A673 (cell line): ENCODE data around the gene IPCEF1. TPM values are rescaled to one million over a fixed set of nuclear protein-coding genes. Genes with fewer than 3 reads are reported as not detected.

Experiments used
- BruUV-seq: library from RNA; stranded (reverse); fragments of 400-500 nt; replicated peaks from 2 replicates; lab custom pipeline; 2021; lab: Mats Ljungman, UMichigan
- CTCF ChIA-PET: fragments of 300-600 bp; sonication (Branson Sonifier 250); formaldehyde crosslinking; loops from one replicate; lab custom pipeline; 2022; ENCODE audit warnings: antibody characterized with exemption; lab: Charles Lee
- POLR2A ChIA-PET: fragments of 300-600 bp; sonication (Branson Sonifier 250); formaldehyde crosslinking; loops from one replicate; lab custom pipeline; 2022; ENCODE audit warnings: antibody characterized with exemption; ENCODE audit not compliant: low non-redundant PET; lab: Charles Lee
- DNase-seq: peaks from one replicate; pipeline ENCODE4 v3.0.0-alpha.2; 2015; ENCODE audit warnings: low spot score
- H3K27ac ChIP-seq: fragments of 200-600 bp; sonication (generic); 2 replicates; pipeline ENCODE4 v1.5.1; 2016; ENCODE audit warnings: mixed run types, low read depth, mild to moderate bottlenecking, mixed read lengths, antibody characterized with exemption, low read length; ENCODE audit not compliant: poor library complexity, severe bottlenecking
- H3K27me3 ChIP-seq: fragments of 200-600 bp; sonication (generic); replicated peaks from 2 replicates; pipeline ENCODE4 v1.6.1; 2017; ENCODE audit warnings: mixed run types, low read depth, mild to moderate bottlenecking, mixed read lengths, antibody characterized with exemption, low read length; ENCODE audit not compliant: insufficient read depth, poor library complexity
- H3K36me3 ChIP-seq: fragments of 200-600 bp; sonication (generic); 2 replicates; pipeline ENCODE4 v1.6.1; 2016; ENCODE audit warnings: mixed run types, mild to moderate bottlenecking, mixed read lengths, antibody characterized with exemption, low read length; ENCODE audit not compliant: insufficient read depth, poor library complexity, severe bottlenecking
- H3K4me1 ChIP-seq: fragments of 200-600 bp; sonication (generic); 2 replicates; pipeline ENCODE4 v1.6.1; 2017; ENCODE audit warnings: mixed run types, mild to moderate bottlenecking, mixed read lengths, antibody characterized with exemption, low read length; ENCODE audit not compliant: insufficient read depth, poor library complexity, severe bottlenecking
- H3K4me3 ChIP-seq: fragments of 200-600 bp; sonication (generic); 2 replicates; pipeline ENCODE4 v1.5.1; 2016; ENCODE audit warnings: low read depth, mixed run types, mild to moderate bottlenecking, mixed read lengths, low read length; ENCODE audit not compliant: poor library complexity, severe bottlenecking
- H3K9me3 ChIP-seq: fragments of 200-600 bp; sonication (generic); 2 replicates; pipeline ENCODE4 v1.6.1; 2016; ENCODE audit warnings: mixed run types, low read depth, mild to moderate bottlenecking, mixed read lengths, antibody characterized with exemption, low read length; ENCODE audit not compliant: poor library complexity, severe bottlenecking
- EZH2 ChIP-seq: fragments of 200-600 bp; sonication (generic); IDR thresholded peaks from 2 replicates; pipeline ENCODE4 v1.6.1; 2017; ENCODE audit warnings: borderline replicate concordance, low read depth, mild to moderate bottlenecking, mixed read lengths, antibody characterized with exemption, low read length; ENCODE audit not compliant: poor library complexity, severe bottlenecking
- intact Hi-C: fragments of 100-400 bp; cut with micrococcal nuclease; formaldehyde crosslinking; loops from one replicate; pipeline ENCODE4 v1.10.0; 2022; ENCODE audit not compliant: unreplicated experiment
- total RNA-seq: library from RNA; stranded (reverse); gene quantifications from 2 replicates; pipeline ENCODE4 v1.2.3, GENCODE V29; 2021
- TF ChIP-seq, protein P1 (sequence below): fragments of 300-800, 200-600 bp; sonication (generic); conservative IDR thresholded peaks from 2 replicates; pipeline ENCODE4 v1.5.1; 2017; ENCODE audit warnings: low read depth, mild to moderate bottlenecking, antibody characterized with exemption, low read length, moderate library complexity, mixed read lengths

The IPCEF1 gene
- total RNA-seq, 1 experiment from 2014 or later, result 1.4 TPM

DNA sequence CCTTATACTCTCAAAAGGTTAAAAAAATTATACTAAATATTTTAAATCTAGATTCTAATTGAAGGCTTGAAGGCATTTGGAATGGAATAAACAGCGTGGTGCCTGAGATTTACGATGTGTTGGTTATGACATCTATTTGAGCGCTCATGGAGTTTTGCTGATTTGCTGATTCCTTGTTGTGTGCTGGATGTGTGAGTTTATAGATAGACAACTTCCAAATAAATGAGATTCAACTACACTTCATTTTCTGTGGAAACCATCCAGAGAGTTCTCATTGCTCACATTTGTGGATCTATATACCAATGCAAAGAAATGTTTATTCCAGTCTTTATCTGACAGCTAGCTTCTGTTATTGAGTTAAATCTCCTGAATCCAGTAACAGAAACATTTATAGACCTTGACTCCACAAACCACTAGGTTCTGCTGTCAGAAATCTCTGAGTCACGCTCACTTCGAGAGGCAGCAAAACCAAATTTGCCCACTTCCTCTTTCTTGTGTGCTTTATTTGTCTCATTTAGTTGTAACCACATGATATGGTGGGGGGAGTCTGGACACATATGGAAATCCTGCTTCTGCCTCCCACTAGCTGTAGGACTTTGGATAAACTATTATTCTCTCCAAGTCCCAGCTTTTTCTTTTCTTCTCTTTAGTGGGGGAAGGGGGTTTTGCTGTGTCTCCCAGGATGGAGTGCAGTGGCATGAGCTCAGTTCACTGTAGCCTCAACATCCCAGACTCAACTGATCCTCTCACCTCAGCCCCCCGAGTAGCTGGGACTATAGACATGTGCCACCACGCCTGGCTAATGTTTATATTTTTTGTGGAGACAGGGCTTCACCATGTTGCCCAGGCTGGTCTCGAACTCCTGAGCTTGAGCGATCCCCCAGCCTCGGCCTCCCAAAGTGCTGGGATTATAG is 54.5 kb downstream of the IPCEF1 start:
- ChIA-PET CTCF (no interaction called here), POLR2A (no interaction called here)
- H3K9me3 ChIP-seq, result no peaks in the 10 kb centered on the region
- H3K27me3 ChIP-seq, result no peaks in the 10 kb centered on the region
- H3K4me1 ChIP-seq, result peaks cover 12% of the 10 kb centered on the region
- H3K4me3 ChIP-seq, result no peak overlapping the region
- TF ChIP-seq, protein P1, sequence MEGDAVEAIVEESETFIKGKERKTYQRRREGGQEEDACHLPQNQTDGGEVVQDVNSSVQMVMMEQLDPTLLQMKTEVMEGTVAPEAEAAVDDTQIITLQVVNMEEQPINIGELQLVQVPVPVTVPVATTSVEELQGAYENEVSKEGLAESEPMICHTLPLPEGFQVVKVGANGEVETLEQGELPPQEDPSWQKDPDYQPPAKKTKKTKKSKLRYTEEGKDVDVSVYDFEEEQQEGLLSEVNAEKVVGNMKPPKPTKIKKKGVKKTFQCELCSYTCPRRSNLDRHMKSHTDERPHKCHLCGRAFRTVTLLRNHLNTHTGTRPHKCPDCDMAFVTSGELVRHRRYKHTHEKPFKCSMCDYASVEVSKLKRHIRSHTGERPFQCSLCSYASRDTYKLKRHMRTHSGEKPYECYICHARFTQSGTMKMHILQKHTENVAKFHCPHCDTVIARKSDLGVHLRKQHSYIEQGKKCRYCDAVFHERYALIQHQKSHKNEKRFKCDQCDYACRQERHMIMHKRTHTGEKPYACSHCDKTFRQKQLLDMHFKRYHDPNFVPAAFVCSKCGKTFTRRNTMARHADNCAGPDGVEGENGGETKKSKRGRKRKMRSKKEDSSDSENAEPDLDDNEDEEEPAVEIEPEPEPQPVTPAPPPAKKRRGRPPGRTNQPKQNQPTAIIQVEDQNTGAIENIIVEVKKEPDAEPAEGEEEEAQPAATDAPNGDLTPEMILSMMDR, result no peak
- TF ChIP-seq EZH2, result no peak
- no peak overlapping the region for H3K27ac ChIP-seq
- DNase-seq, result peak; percentile 31
- intact Hi-C loops, result no loop called here
- no TSS peak for BruUV-seq
- H3K36me3 ChIP-seq, result no peaks in the 10 kb centered on the region

- TF ChIP-seq, protein P1, result no peak
- no peak for TF ChIP-seq EZH2
- ChIA-PET CTCF (no interaction called here), POLR2A (no interaction called here)
- BruUV-seq, result no TSS peak
- DNase-seq, result no peak
- Histone ChIP-seq H3K36me3 (no peaks in the 10 kb centered on the region), H3K9me3 (no peaks in the 10 kb centered on the region), H3K27ac (no peak overlapping the region), H3K4me1 (peaks cover 12% of the 10 kb centered on the region), H3K27me3 (no peaks in the 10 kb centered on the region), H3K4me3 (no peak overlapping the region)
- intact Hi-C loops, result no loop called here
Observed at GRCh38 chr6:154301086-154301625, 55.4 kb downstream of the IPCEF1 start.

- CTCF ChIA-PET, result no interaction called here
- no TSS peak for BruUV-seq
- intact Hi-C loops, result no loop called here
- H3K27me3 ChIP-seq, result no peaks in the 10 kb centered on the region
- TF ChIP-seq, protein P1, result no peak
- TF ChIP-seq EZH2, result no peak
- peak; percentile 27 for DNase-seq
- POLR2A ChIA-PET, result no interaction called here
- peaks cover 9% of the 10 kb centered on the region for H3K4me1 ChIP-seq
- no peak overlapping the region for H3K4me3 ChIP-seq
- no peak overlapping the region for H3K27ac ChIP-seq
- no peaks in the 10 kb centered on the region for H3K36me3 ChIP-seq
- H3K9me3 ChIP-seq, result no peaks in the 10 kb centered on the region
Observed at GRCh38 chr6:154298297-154298696, 58.3 kb downstream of the IPCEF1 start.
